Thyroid gland (tissue), 4 donors: ENCODE results near the gene FMN2.

Experiments
- POLR2A ChIP-seq, 2 donors: fragments of 450-650 bp; IDR thresholded peaks; one replicate each; pipeline ENCODE4 v1.6.1; 2017; ENCODE audit warnings: antibody characterized with exemption in 2 of 2, mild to moderate bottlenecking in 2 of 2, moderate library complexity in 1 of 2
- TF ChIP-seq, protein P1 (sequence below), 6 experiments: fragments of 200-600 bp in 3 of 6; fragments of 450-650 bp in 3 of 6; sonication (generic) in 3 of 6; IDR thresholded peaks; one replicate each; pipeline ENCODE4 v1.5.1; 2016 to 2019; ENCODE audit warnings: antibody characterized with exemption in 6 of 6, mild to moderate bottlenecking in 2 of 6, inconsistent platforms in 1 of 6, moderate library complexity in 1 of 6

GRCh38 chr1:240465531-240465940 lies 373.9 kb downstream of the FMN2 start:
- TF ChIP-seq, protein P1, sequence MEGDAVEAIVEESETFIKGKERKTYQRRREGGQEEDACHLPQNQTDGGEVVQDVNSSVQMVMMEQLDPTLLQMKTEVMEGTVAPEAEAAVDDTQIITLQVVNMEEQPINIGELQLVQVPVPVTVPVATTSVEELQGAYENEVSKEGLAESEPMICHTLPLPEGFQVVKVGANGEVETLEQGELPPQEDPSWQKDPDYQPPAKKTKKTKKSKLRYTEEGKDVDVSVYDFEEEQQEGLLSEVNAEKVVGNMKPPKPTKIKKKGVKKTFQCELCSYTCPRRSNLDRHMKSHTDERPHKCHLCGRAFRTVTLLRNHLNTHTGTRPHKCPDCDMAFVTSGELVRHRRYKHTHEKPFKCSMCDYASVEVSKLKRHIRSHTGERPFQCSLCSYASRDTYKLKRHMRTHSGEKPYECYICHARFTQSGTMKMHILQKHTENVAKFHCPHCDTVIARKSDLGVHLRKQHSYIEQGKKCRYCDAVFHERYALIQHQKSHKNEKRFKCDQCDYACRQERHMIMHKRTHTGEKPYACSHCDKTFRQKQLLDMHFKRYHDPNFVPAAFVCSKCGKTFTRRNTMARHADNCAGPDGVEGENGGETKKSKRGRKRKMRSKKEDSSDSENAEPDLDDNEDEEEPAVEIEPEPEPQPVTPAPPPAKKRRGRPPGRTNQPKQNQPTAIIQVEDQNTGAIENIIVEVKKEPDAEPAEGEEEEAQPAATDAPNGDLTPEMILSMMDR (IDR thresholded peaks at IDR 0.05), result no peak
- no peak for TF ChIP-seq POLR2A (IDR thresholded peaks at IDR 0.05)
